ENCODE results near the gene BLMH.

The BLMH gene

GRCh38 chr17:30302241-30302640, 10.5 kb upstream of the BLMH start:
- DNase-seq (ENCODE audit: extremely low spot score), result no peak
- ChIA-PET POLR2A (interaction anchor here (1.0 kb wide), 1 partner anchor 11 kb away, joined by 4 read pairs; no protein-coding TSS in a partner anchor), CTCF (no interaction called here)
- TF ChIP-seq SP1 (IDR thresholded peaks at IDR 0.05), result no peak
- TF ChIP-seq PKNOX1 (IDR thresholded peaks at IDR 0.05), result no peak
- no peak for TF ChIP-seq ZNF384 (IDR thresholded peaks at IDR 0.05)
- no peak for TF ChIP-seq SUZ12 (IDR thresholded peaks at IDR 0.05)
- TF ChIP-seq TARDBP (IDR thresholded peaks at IDR 0.05), result no peak

GRCh38 chr17:30300818-30301217, 9.1 kb upstream of the BLMH start:
- no peak for DNase-seq (ENCODE audit: extremely low spot score)
- ChIA-PET CTCF (no interaction called here), POLR2A (interaction anchor here (1.1 kb wide), 1 partner anchor 9 kb away, joined by 3 read pairs; the partner anchor contains the start of gene BLMH)
- TF ChIP-seq L3MBTL2 (conservative IDR thresholded peaks at IDR 0.05) (no peak), SP1 (IDR thresholded peaks at IDR 0.05) (no peak), FOXK2 (IDR thresholded peaks at IDR 0.05) (no peak), ARNT (IDR thresholded peaks at IDR 0.05) (no peak), PKNOX1 (IDR thresholded peaks at IDR 0.05) (no peak), LEF1 (IDR thresholded peaks at IDR 0.05; ENCODE audit: borderline replicate concordance) (no peak), ELF4 (IDR thresholded peaks at IDR 0.05) (no peak), BHLHE40 (IDR thresholded peaks at IDR 0.05; ENCODE audit: borderline replicate concordance) (no peak), ZNF384 (IDR thresholded peaks at IDR 0.05) (no peak)

- POLR2A ChIA-PET, result interaction anchor here (0.7 kb wide), 1 partner anchor 1942 kb away, joined by 3 read pairs; the partner anchor contains the start of gene POLDIP2
- CTCF ChIA-PET, result no interaction called here
Observed at GRCh38 chr17:30299000-30299399, 7.3 kb upstream of the BLMH start.

GRCh38 chr17:30297715-30298114, 6.0 kb upstream of the BLMH start:
- no peak for DNase-seq (ENCODE audit: extremely low spot score)
- ChIA-PET CTCF (interaction anchor here (0.7 kb wide), 1 partner anchor 39 kb away, joined by 3 read pairs; no protein-coding TSS in a partner anchor), POLR2A (no interaction called here)
- no peak for TF ChIP-seq SUZ12 (IDR thresholded peaks at IDR 0.05)

More at GRCh38 chr17:30299000-30299399, 7.3 kb upstream of the BLMH start:
- TF ChIP-seq L3MBTL2 (conservative IDR thresholded peaks at IDR 0.05) (no peak), HDGF (IDR thresholded peaks at IDR 0.05; ENCODE audit: borderline replicate concordance) (no peak), NFRKB (IDR thresholded peaks at IDR 0.05) (no peak), SUZ12 (IDR thresholded peaks at IDR 0.05) (no peak)
- no peak for DNase-seq (ENCODE audit: extremely low spot score)

- ChIA-PET POLR2A (no interaction called here), CTCF (interaction anchor here (0.6 to 0.7 kb wide), 2 partner anchors 25 to 975 kb away, joined by 4 read pairs; no protein-coding TSS in a partner anchor)
Observed at GRCh38 chr17:30296499-30297080, 4.8 kb upstream of the BLMH start.

GRCh38 chr17:30292286-30292858, 628 bp upstream of the BLMH start:
- peak; percentile 54; the same call in 1 of the 2 replicates for TF ChIP-seq L3MBTL2 (conservative IDR thresholded peaks at IDR 0.05)
- TF ChIP-seq CTBP1 (IDR thresholded peaks at IDR 0.05; ENCODE audit: borderline replicate concordance), result no peak
- ChIA-PET POLR2A (interaction anchor here (0.6 to 2.6 kb wide), 14 partner anchors 8 to 188 kb away, joined by 3 to 29 read pairs (median 4); partner anchors contain the start of genes NSRP1 and TMIGD1), CTCF (interaction anchor here (1.9 kb wide), 1 partner anchor 49 kb away, joined by 6 read pairs; no protein-coding TSS in a partner anchor)
- DNase-seq (ENCODE audit: extremely low spot score), result no peak

More at GRCh38 chr17:30296499-30297080, 4.8 kb upstream of the BLMH start:
- TF ChIP-seq PKNOX1 (IDR thresholded peaks at IDR 0.05) (no peak), NFRKB (IDR thresholded peaks at IDR 0.05) (no peak), SP1 (IDR thresholded peaks at IDR 0.05) (no peak), LEF1 (IDR thresholded peaks at IDR 0.05; ENCODE audit: borderline replicate concordance) (no peak), FOXA1 (IDR thresholded peaks at IDR 0.05) (no peak), ARNT (IDR thresholded peaks at IDR 0.05) (no peak), L3MBTL2 (conservative IDR thresholded peaks at IDR 0.05) (no peak), ZNF384 (IDR thresholded peaks at IDR 0.05) (no peak), CTBP1 (IDR thresholded peaks at IDR 0.05; ENCODE audit: borderline replicate concordance) (no peak), SUZ12 (IDR thresholded peaks at IDR 0.05) (no peak), FOXM1 (IDR thresholded peaks at IDR 0.05; ENCODE audit: borderline replicate concordance) (no peak), TARDBP (IDR thresholded peaks at IDR 0.05) (no peak), BHLHE40 (IDR thresholded peaks at IDR 0.05; ENCODE audit: borderline replicate concordance) (no peak), ELF4 (IDR thresholded peaks at IDR 0.05) (no peak), HDGF (IDR thresholded peaks at IDR 0.05; ENCODE audit: borderline replicate concordance) (no peak), FOXK2 (IDR thresholded peaks at IDR 0.05) (no peak)
- DNase-seq (ENCODE audit: extremely low spot score), result no peak
